G401 (cell line): ENCODE results near the gene RRP1. TPM values are rescaled to one million over a fixed set of nuclear protein-coding genes. Genes with fewer than 3 reads are reported as not detected.
"Not testable (repeated sequence)": the region's sequence is repeated elsewhere in the genome, so short reads cannot be mapped to it uniquely, and the experiment has no call there.

Source experiments
- DNase-seq: peaks from one replicate; pipeline ENCODE4 v3.0.0-alpha.2; 2015; ENCODE audit warnings: low spot score
- in situ Hi-C: cut with HindIII; loops from 2 replicates; pipeline ENCODE4 v1.10.0; 2016; ENCODE audit warnings: low sequenced_read_pairs, mixed read lengths
- total RNA-seq: library from RNA; depleted of rRNA; stranded (reverse); fragments of >200 nt; shearing (Covaris generic); gene quantifications from 2 replicates; pipeline ENCODE4 v1.2.3, GENCODE V29; 2014

Gene RRP1
- total RNA-seq, 1 experiment from 2014 or later, result 51.2 TPM

GRCh38 chr21:43811262-43812105, 22.1 kb downstream of the RRP1 start:
- no peak for DNase-seq
- in situ Hi-C loops, result no loop called here

GRCh38 chr21:43812139-43812821, 22.9 kb downstream of the RRP1 start:
- no peak for DNase-seq
- in situ Hi-C loops, result no loop called here

- DNase-seq, result no peak
- in situ Hi-C loops, result no loop called here
Measured at GRCh38 chr21:43812957-43813655, 23.7 kb downstream of the RRP1 start.

GRCh38 chr21:43813656-43813980, 24.2 kb downstream of the RRP1 start:
- no peak for DNase-seq
- in situ Hi-C loops, result no loop called here

GRCh38 chr21:43814215-43815106, 25.1 kb downstream of the RRP1 start:
- DNase-seq, result no peak
- in situ Hi-C loops, result no loop called here

GRCh38 chr21:43815107-43815613, 25.8 kb downstream of the RRP1 start:
- DNase-seq, result no peak
- in situ Hi-C loops, result no loop called here

- DNase-seq, result no peak
- in situ Hi-C loops, result no loop called here
Measured at GRCh38 chr21:43815991-43816390, 26.6 kb downstream of the RRP1 start.

- DNase-seq, result no peak
- in situ Hi-C loops, result no loop called here
Measured at GRCh38 chr21:43816611-43817071, 27.3 kb downstream of the RRP1 start.

- in situ Hi-C loops, result no loop called here
- DNase-seq, result no peak
Measured at GRCh38 chr21:43817157-43818086, 28.0 kb downstream of the RRP1 start.

GRCh38 chr21:43818685-43819084, 29.3 kb downstream of the RRP1 start:
- in situ Hi-C loops, result no loop called here
- DNase-seq, result no peak

- in situ Hi-C loops, result no loop called here
- no peak for DNase-seq
Measured at GRCh38 chr21:43819511-43820405, 30.4 kb downstream of the RRP1 start.

GRCh38 chr21:43820466-43820865, 31.1 kb downstream of the RRP1 start:
- in situ Hi-C loops, result no loop called here
- no peak for DNase-seq

GRCh38 chr21:43822166-43822565, 32.8 kb downstream of the RRP1 start:
- in situ Hi-C loops, DNase-seq: not testable (repeated sequence)

GRCh38 chr21:43822741-43823140, 33.4 kb downstream of the RRP1 start:
- in situ Hi-C loops, DNase-seq: not testable (repeated sequence)

GRCh38 chr21:43824333-43825241, 35.2 kb downstream of the RRP1 start:
- in situ Hi-C loops, result no loop called here

More at GRCh38 chr21:43824333-43825241, 35.2 kb downstream of the RRP1 start:
- DNase-seq, result no peak
